ENCODE measurements around the gene DPYD.
A peak's percentile ranks its signal among the peaks of the same experiment; 100 is the strongest.

The DPYD gene

DNA sequence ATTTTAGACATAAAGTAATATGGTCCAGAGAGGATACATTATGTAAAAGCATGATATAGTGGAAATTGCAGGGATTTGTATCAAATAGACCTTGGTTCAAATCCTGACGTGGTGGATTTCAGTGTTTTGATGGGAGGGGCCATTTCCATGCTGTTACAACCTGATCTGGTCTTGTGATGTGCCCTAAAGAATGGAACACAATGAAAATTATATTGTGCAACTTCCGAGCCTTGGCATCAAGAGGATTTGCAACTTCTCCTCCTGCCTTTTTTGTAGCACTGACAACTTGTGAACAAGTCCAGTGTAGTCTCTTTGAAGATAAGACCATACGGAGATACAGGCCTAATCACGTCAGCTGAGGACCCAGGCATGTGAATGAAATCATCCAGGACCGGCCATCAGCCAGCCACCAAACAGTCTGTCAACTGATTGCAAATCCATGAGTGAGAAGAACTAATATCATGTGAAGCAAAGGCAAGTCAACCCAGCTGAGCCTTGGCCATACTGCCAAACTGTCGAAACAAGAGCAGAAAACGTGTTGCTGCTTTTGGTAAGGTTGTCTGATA is 412.1 kb downstream of the DPYD start:
- no peak for DNase-seq

DNA sequence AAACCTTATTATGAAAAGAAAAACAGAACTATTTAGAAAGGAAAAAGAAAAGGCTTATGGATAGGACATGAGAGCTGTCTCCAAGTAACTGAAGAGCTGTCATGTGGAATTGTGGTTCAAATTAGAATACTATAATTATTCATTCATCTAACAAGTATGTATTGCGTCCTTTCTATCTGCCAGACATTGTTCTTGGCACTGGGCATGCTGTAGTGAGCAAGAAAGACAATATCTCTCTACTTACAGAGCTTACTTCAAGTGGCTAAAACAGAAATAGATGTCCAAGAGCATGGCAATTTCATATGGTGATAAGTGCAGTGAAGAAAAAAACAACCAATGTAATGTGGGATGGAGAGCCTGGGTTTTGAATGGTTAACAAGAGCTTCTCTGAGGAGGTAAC is 413.0 kb downstream of the DPYD start:
- no peak for DNase-seq

DNA sequence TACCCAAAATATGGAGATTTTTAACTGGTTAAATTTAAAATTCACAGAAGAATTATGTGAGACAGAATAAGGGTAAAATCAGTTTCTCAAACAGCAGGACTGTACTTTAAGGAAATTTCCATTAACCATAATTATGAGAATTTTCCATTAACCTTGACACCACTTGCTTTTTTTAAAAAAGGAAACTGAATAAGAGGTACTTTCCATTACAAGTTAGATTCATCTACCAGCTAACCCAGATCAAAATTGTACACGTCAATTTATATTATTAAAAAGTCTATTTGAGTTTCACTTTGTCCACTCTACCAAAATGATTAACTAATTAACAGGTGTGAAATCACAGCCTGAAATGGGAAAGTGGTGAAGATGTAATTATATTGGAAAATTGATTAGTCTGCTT is 414.5 kb downstream of the DPYD start:
- DNase-seq = no peak

DNA sequence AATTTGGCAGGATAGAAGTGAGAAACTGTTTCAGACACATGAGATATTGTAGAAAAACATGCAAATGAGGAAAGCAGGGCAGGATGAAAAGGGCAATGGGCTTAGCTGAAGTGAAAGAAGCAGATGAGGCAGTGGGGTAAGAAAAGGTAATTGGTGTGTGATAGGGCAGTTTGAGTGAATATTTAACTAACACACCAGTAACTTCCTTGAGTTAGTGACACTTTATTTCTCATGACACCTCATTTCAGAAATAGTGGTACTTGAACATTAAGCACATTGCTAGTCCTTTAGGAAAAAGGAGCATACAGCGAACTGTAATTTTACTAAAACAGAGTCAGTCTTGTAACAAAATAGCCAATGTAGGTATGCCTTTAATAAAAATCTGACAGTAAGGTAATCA is 415.0 kb downstream of the DPYD start:
- DNase-seq = no peak

DNA sequence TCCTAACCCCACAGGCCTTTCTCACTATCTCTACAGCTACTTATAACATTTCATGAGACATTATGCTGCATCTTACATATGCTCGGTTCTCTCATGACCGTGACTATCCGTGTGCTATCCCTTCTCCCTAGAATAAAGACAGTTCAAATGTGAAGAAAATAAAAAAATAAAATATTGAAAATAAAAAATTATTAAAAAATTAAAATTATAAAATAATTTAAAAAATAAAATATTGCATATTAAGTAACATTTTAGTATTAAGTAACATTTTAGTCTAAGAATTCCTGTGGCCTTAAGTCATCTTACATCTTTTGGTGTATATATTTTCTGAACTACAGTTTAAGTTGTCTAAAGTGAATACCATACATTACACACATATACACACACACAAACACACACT is 415.5 kb downstream of the DPYD start:
- no peak for DNase-seq

DNA sequence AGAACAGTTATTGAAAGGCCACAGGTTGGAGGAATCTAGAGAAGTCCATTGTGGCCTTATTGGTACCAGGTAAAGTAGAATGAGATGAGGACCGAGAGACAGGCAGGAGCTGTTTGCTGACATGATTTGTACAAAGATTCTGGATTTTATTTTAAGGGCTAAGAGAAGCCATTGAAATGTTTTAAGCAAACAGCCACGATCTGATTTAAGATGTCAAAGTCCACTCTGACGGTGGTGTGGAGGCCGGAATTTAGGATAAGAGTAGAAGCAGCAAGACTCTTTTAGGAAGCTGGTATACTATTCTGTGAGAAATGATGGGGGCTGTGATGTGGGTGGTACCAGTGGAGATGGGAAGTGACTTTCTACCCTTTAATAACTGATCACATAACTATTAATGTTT is 418.5 kb downstream of the DPYD start:
- DNase-seq = no peak

DNA sequence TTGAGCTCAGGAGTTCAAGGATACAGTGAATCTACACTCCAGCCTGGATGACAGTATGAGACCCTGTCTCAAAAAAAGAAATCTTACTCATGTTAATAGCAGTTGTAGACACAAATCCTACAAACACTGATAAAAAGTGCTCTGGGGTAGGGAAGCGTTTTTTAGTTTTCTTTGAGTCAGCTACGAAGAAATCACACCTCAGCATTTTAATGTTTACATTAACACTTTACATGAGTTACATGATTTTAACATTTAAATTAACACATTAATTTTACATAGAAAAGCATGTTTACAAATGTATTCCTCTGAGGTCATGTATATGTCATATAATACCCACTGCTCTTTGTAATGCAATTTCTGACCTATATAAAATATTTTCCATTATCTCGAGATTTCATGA is 419.2 kb downstream of the DPYD start:
- DNase-seq = no peak

DNA sequence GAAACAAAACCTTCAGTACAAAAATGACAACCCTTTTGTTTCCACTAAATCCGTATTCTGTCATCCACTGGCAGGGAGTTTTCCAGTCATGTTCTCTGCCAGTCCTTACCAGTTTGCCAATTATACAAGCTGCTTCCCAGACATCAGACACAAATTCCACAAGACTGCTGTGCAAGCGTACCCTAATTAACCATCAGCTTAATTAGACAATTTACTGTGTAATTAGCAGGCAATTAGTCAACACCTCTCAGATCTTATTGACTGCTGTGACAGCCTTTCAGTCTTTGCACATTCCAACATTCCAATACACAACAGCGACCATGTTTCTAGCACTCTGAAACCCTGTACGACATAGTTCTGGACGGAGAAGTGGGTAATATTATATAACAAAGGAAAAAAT is 420.1 kb downstream of the DPYD start:
- no peak for DNase-seq

DNA sequence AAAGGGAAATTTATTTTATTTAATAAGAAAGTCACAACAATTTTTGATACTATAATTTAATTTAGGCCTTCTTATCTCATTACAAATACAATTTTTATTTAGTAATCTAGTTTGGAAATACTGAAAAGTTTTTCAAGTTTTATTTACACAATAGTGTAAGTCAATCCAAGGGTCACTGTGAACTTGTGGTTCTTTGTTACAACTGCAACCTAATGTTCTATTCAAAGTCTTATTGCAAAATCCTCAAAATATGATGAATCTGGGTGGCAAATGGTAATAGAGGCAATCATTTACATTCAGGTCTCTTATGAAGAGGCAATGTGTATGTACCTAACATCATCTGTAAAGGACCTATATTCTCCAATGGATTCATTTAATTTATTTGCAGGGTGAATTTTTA is 421.2 kb downstream of the DPYD start:
- DNase-seq = peak; percentile 3 to 11

DNA sequence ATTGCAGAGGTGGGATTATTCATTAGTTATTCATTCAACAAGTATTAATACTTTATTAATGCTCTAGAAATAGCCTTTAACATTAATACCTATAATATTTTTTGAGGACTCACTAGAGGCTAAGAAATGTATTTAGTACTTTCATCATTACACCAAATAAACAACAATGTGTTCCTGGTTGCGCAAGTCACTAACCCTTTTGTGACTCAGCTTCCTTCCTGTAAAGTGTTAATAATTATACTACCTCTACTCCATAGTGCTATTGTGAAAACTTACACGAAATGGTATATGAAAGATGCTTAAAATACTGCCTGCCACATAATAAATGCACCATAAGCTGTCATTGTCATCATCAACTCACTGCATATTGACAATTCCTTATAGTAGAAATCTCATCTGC is 431.0 kb downstream of the DPYD start:
- peak; percentile 25 to 55 for DNase-seq

DNA sequence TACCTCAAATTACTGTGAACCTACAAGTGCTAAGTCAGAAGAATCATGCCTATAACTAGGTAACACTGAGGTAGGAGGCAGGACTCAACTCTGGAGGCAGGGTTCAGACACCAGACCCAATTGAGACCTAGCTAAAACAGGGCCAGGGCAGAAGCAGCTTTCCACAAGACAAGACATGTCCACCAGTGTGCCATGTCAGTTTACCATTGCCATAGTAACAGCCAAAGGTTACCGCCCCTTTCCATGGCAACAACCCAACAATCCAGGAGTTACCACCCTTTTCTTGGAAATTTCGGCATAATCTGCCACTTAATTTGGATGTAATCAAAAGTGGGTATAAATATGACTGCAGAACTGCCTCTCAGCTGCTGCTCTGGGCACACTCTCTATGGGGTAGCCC is 432.3 kb downstream of the DPYD start:
- DNase-seq = no peak

DNA sequence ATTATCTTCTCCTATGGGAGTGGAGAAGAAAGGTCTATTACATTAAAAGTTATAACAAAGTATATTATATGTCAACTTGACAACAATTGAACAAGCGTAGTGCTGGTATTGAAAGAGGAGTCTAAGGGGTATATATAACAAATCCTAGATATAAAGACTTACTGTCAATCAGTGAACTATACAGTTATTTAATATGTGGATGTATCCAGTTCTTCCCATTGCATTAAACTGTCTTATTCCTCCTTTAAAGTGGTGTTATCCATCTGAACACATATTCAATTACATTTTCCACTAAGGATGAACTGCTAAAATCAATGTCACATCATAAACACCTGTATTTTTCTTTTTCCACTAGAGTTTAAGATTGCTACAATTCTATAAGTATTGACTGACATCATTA is 438.8 kb downstream of the DPYD start:
- no peak for DNase-seq

DNA sequence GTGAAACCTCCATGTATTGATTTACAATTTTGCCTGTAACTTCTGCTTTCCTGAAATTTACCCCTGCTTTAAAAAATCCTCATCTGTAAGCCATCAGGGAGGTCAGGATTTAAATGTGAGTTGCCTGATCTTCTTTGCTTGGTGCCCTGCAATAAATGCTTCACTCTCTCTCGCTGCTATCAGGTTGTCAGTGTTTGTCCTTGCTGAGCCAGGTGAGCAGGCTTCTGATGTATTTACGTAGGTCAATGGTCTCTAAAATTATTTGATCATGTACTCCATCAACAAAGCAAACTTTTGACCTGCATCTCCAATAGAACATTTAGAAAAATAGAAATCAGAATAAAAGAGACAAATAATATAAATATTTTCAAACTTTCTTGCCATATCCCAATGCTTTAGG is 453.4 kb downstream of the DPYD start:
- DNase-seq = no peak

DNA sequence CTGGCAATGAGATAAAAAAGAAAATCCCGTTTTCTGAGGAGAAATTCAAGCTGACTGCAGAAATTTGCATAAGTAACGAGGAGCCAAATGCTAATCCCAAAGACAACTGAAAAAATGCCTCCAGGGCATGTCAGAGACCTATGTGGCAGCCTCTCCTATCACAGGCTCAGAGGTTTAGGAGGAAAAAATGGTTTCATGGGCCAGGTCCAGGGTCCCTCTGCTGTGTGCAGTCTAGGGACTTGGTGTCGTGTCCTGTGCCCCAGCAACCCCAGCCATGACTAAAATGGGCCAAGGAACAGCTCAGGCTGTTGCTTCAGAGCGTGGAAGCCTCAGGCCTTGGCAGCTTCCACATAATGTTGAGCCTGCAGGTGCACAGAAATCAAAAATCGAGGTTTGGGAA is 456.5 kb downstream of the DPYD start:
- no peak for DNase-seq

DNA sequence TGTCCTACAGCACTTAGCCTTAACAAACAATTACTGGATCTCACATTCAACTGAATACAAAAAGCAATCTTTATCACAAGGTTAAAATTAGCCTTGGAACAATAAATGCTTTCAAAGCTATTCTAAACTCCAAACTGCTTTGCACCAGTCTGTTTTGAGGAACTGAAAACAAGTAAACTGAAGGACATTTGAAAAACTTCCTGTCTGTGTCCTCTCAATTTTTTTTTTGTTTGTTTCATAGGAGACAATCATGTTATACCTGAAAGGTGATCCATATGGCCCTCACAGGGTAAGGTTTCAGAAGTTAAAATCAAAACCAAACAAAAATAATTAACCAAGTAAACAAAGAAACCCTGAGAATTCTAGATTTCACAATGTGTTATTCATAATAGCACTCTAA is 459.1 kb downstream of the DPYD start:
- DNase-seq = peak; percentile 4 to 18

DNA sequence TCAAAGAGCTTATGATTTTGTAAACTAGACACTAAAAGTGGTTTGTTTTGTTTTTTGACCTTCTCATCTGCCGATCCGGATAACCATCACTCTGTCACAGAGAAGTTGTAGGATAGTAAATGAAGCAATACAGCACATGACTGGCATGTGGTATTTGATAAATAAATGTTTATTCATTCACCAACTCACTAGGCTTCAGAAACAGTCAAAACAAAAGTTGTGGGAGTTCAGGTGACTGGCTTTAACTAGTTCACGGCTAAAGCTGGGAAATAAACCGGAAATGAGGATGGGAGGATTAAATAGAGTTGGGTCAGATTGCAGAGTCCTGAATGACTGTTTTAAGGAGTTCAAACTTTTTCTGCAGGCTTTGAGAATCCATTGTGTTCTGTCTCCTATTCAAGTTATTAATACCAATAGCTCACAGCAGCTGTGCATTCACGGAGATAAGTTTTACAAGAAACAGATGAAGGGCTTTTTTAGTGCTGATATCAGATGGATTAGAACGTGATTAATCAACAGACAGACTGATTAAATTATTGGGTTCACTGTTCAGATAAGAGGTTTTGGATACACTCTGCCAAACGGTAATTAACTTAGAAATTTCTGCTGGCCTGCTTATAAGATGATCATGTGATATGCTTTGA is 463.3 kb downstream of the DPYD start:
- DNase-seq = no peak

DNA sequence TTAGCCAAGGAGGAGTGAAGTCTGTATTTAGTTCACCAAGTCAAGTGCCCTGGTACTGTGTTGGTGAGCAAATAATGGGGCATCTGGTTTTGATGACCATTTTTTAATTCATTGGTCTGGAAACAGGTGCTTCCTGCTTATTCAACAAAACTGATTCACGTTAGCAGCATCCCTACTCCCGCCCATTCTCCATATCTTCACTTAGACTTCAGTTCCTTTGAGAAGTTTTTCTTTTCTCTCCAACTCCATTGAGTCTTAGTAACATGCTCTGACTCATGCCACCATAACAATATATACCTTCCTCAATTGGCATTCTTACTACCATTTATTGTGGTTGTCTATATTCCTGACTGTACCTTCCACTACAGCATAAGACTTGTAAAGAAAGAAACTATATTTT is 468.9 kb downstream of the DPYD start:
- DNase-seq = no peak

DNA sequence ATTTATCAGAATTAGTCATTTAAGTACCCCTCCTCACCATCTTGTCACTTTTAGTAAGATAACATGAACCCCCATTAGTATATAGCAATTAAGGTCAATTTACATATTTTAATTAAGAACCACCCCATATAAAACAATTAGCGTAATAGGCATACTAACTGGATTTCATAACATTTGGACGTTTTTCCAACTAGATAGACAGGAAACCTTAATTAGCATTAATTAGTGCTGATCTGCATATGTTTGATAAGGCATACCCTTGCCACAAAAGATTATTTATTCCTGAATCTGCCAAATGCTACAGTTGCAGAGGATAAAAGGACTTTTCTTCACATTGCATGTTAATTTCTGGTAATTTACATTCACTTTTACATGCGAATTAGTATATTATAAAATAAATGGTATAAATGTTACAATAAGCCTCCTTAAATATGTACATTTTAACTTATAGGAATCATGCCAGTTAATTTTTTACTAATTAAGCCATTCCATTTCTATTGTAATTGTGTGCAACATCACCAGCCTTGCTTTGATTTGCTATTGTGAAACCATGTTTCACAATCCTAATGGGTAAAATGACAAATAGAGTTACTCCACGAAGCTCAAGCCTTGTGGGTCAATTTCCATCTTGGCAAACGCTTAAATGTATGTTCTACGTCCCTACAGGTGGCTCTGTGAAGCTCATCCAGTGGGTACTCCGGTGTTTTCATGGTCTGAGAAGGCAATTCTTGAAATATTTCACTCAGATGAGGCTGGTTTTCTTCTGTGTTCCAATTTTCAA is 469.6 kb downstream of the DPYD start:
- DNase-seq = peak in 1 of 2 donors; percentile 40

DNA sequence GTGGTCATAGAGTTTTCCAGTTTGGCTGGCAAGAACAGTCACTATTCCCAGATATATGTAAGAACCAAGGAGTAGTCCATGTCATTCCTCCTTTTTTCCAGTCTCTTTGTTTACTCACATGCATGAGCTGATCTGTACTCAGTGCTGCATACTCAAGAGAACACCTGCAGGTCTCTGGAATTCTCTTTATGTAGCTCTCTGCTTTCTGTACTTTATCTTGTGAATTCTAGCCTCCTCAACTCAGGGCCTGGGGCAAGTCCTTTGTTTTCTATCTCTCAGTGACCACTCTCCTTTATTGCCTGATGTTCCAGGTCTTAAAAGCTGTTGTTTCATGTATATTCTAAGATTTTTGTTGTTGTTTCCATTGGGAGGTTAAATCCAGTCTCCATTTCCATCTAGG is 478.9 kb downstream of the DPYD start:
- no peak for DNase-seq

DNA sequence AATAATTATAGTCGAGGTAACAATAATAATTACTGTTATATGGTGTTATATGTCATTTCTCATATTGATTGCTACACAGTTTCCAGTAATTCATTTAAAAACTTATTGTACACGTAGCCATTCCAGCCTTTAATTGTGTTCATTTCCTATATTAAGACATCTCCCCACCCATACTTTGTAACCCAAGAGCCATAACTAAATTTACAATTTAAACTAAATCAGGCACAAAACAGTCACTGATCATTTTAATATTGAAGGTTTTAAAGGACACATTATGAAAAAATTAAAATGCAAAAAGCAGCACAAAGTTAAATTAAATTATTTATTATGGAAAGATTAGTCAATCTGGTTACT is 487.0 kb downstream of the DPYD start:
- DNase-seq = no peak

DNA sequence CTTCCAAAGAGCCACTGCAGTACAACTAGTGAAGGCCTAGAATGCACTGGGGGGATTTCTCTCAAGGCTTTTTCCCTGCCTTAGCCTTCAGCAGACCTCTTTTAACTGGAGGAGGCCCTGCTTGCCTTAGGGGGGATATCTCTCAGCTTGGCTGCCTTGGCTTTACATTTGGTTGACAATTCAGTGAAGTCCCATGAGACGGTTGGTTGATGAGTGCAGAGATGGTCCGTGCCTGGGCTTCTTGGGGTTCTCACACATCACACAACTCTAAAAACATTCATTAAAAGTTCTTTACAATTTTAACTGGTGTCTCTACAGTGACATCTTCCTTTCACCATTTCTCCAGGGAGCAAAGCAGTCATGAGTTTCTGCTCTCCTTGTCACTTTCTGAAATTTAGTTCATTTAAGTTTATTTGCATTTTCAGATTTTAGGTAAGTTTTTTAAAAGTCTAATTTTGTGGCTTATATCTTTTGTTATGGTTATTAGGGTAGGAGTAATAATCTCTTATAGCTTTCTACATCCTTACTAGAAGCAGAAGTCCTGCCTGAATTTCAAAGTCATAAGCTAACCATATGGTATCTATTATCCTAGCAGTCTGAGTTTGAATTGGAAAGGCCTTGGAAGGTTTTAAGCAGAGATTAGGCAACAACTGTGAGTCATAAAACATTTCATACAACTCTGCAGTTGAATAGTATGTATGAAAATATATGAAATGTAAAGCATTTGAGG is 487.6 kb downstream of the DPYD start:
- DNase-seq = peak; percentile 62 to 68

DNA sequence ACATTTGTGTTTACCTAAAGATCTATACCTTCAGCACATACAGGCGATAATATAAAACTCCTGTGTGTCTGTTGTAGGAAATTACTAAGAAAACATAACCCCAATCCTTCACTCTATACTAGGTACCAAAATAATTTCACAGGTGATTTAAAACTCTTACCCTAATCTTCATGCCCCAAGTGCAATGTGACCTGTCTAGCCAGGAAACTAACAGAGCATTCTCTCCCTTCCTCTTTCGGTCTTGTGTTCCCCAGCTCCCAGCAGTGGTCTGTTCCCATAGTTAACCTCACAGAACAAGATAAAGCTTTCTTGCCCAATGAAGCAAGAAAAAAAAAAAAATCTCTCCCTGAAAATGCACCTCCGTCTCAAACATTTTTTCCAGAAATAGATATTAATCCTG is 493.5 kb downstream of the DPYD start:
- DNase-seq = no peak

DNA sequence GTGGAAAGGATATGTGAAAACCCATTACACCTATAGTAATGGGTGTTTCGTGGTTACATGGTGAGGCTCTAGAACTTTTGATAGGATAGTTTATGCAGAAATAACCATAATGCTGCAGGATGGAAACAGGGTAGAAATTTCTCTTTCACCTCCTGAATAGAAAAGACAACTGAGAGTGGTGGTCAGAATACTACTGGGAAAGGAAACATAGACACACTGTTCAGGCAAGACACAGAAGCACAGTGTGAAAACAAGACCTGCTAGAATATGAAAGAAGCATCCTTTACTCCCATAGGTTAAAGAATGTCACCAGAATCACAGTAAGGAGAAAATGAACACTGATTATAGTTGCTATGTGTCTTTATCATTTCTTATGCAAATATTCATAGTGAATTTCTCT is 496.6 kb downstream of the DPYD start:
- no peak for DNase-seq

DNA sequence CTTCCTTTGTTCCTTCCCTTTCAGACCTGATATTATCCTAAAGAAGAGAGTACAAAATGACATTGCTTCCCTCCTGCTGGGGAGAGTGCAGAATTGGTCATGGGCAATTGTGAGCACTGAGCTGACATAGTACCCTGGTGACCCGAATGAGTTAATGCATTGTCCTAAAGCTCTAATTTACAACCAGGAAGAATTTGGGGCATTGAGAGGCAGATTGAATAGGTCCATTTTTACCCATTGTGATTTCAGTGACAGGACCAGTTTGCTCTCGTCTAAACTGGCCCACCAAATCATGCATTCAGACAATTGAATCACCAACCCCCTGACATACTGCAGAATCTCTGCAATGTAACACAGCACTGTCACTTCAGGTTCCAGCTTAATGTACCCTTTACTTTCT is 497.4 kb downstream of the DPYD start:
- no peak for DNase-seq

Data from inflammatory macrophage treated with lipopolysaccharide for 1 hour (primary cell).